H1 (cell line): ENCODE results near the gene MGAT5. TPM values are rescaled to one million over a fixed set of nuclear protein-coding genes. Genes with fewer than 3 reads are reported as not detected.

Experiments
- CTCF ChIA-PET: fragments of 300-600 bp; sonication (Branson Sonifier 250); formaldehyde crosslinking; loops from one replicate; lab custom pipeline; 2021; ENCODE audit not compliant: partially characterized antibody; lab: Charles Lee
- POLR2A ChIA-PET: fragments of 300-600 bp; sonication (Branson Sonifier 250); formaldehyde crosslinking; loops from one replicate; lab custom pipeline; 2021; ENCODE audit warnings: inconsistent platforms; ENCODE audit not compliant: partially characterized antibody; lab: Charles Lee
- DNase-seq, 2 experiments: peaks; one replicate each; pipeline versions ENCODE4 v3.0.0 to v3.0.0-alpha.2; 2010 to 2022; ENCODE audit warnings: low spot score in 2 of 2, low read depth in 1 of 2, mixed read lengths in 1 of 2
- FAIRE-seq: peaks from 2 replicates; lab custom pipeline; 2011; peaks lifted over from hg19 to GRCh38; lab: Jason Lieb, UNC
- H2AFZ ChIP-seq: 2 replicates; pipeline ENCODE4 v1.8.1; 2012; ENCODE audit warnings: low read length, inconsistent platforms
- H2AK5ac ChIP-seq: 2 replicates; pipeline ENCODE4 v1.6.1; 2013; ENCODE audit warnings: low read depth, low read length
- H2BK120ac ChIP-seq: replicated peaks from 2 replicates; pipeline ENCODE3; 2013; ENCODE audit warnings: low read depth, low read length, inconsistent platforms
- H2BK12ac ChIP-seq: 2 replicates; pipeline ENCODE4 v1.6.1; 2013; ENCODE audit warnings: low read depth, low read length
- H2BK15ac ChIP-seq: 2 replicates; pipeline ENCODE4 v1.6.1; 2013; ENCODE audit warnings: low read length
- H2BK20ac ChIP-seq: 2 replicates; pipeline ENCODE4 v1.6.1; 2013; ENCODE audit warnings: low read length
- H2BK5ac ChIP-seq: 2 replicates; pipeline ENCODE4 v1.6.1; 2013; ENCODE audit warnings: low read depth, low read length
- H3K14ac ChIP-seq: 2 replicates; pipeline ENCODE4 v1.6.1; 2013; ENCODE audit warnings: inconsistent platforms; ENCODE audit not compliant: insufficient read length
- H3K18ac ChIP-seq: 2 replicates; pipeline ENCODE4 v1.6.1; 2013; ENCODE audit warnings: low read length; ENCODE audit errors: extremely low read depth
- H3K23ac ChIP-seq: 2 replicates; pipeline ENCODE4 v1.6.1; 2013; ENCODE audit warnings: inconsistent platforms; ENCODE audit not compliant: insufficient read length
- H3K23me2 ChIP-seq: 2 replicates; pipeline ENCODE4 v1.6.1; 2013; ENCODE audit warnings: low read depth, low read length
- H3K27ac ChIP-seq: 2 replicates; pipeline ENCODE4 v1.6.1; 2011; ENCODE audit warnings: low read depth, low read length, inconsistent platforms
- H3K27me3 ChIP-seq, 4 experiments: replicated peaks in 1 of 4; 1 replicate in 1 of 4; 2 replicates in 3 of 4; pipeline versions ENCODE4 v1.6.1 to v1.8.1; 2011 to 2013; ENCODE audit warnings: low read length in 3 of 4, mild to moderate bottlenecking in 3 of 4, inconsistent platforms in 2 of 4, mixed read lengths in 2 of 4, moderate library complexity in 1 of 4; ENCODE audit not compliant: control insufficient read depth in 3 of 4, insufficient read depth in 3 of 4; ENCODE audit errors: extremely low read depth in 1 of 4
- H3K36me3 ChIP-seq, 4 experiments: 2 replicates each; pipeline versions ENCODE4 v1.6.1 to v1.8.1; 2011 to 2013; ENCODE audit warnings: mild to moderate bottlenecking in 4 of 4, low read length in 3 of 4, moderate library complexity in 2 of 4, control low read depth in 1 of 4, inconsistent platforms in 1 of 4; ENCODE audit not compliant: insufficient read depth in 4 of 4, control insufficient read depth in 2 of 4
- H3K4ac ChIP-seq: replicated peaks from 2 replicates; pipeline ENCODE3; 2013; ENCODE audit warnings: low read length, low read depth, mixed read lengths, inconsistent platforms; ENCODE audit not compliant: insufficient read length
- H3K4me1 ChIP-seq, 4 experiments: replicated peaks in 1 of 4; 1 replicate in 1 of 4; 2 replicates in 3 of 4; pipeline versions ENCODE4 v1.6.1 to v1.8.1; 2011 to 2013; ENCODE audit warnings: low read length in 3 of 4, inconsistent platforms in 2 of 4, mixed read lengths in 1 of 4; ENCODE audit not compliant: insufficient read depth in 4 of 4, control insufficient read depth in 3 of 4
- H3K4me2 ChIP-seq, 2 experiments: 2 replicates each; pipeline versions ENCODE4 v1.6.1 to v1.8.1; 2011 to 2013; ENCODE audit warnings: low read depth in 2 of 2, low read length in 2 of 2, control low read depth in 1 of 2, inconsistent platforms in 1 of 2, mild to moderate bottlenecking in 1 of 2; ENCODE audit not compliant: insufficient read depth in 1 of 2
- H3K4me3 ChIP-seq, 4 experiments: fragments of 200-600, 300-600 bp in 1 of 4; sonication (generic), shearing (Covaris generic), sonication (Bioruptor Twin) in 1 of 4; 2 replicates each; pipeline versions ENCODE4 v1.5.1 to v1.8.1; 2011 to 2016; ENCODE audit warnings: low read length in 4 of 4, low read depth in 3 of 4, control low read depth in 2 of 4, inconsistent platforms in 2 of 4, mild to moderate bottlenecking in 2 of 4, mixed read lengths in 1 of 4, moderate library complexity in 1 of 4; ENCODE audit not compliant: insufficient read depth in 2 of 4; ENCODE audit errors: extremely low read depth in 1 of 4
- H3K56ac ChIP-seq: replicated peaks from 2 replicates; pipeline ENCODE3; 2013; ENCODE audit warnings: low read depth, mild to moderate bottlenecking, mixed read lengths, low read length, inconsistent platforms; ENCODE audit not compliant: insufficient read length
- H3K79me1 ChIP-seq: 2 replicates; pipeline ENCODE4 v1.6.1; 2013; ENCODE audit warnings: low read depth, low read length, control low read depth
- H3K79me2 ChIP-seq, 2 experiments: 2 replicates each; pipeline versions ENCODE4 v1.6.1 to v1.8.1; 2012 to 2013; ENCODE audit warnings: low read length in 2 of 2, mild to moderate bottlenecking in 2 of 2, inconsistent platforms in 1 of 2; ENCODE audit not compliant: insufficient read depth in 2 of 2, control insufficient read depth in 1 of 2
- H3K9ac ChIP-seq, 4 experiments: replicated peaks in 1 of 4; 1 replicate in 1 of 4; 2 replicates in 3 of 4; pipeline versions ENCODE4 v1.6.1 to v1.8.1; 2011 to 2013; ENCODE audit warnings: low read depth in 3 of 4, low read length in 3 of 4, control low read depth in 2 of 4, mild to moderate bottlenecking in 2 of 4, moderate library complexity in 2 of 4, inconsistent platforms in 1 of 4; ENCODE audit errors: extremely low read depth in 1 of 4
- H3K9me3 ChIP-seq, 2 experiments: 2 replicates each; pipeline versions ENCODE4 v1.6.1 to v1.8.1; 2012 to 2013; ENCODE audit warnings: mild to moderate bottlenecking in 2 of 2, moderate library complexity in 2 of 2, control low read depth in 1 of 2, inconsistent platforms in 1 of 2, low read depth in 1 of 2, low read length in 1 of 2, mixed read lengths in 1 of 2; ENCODE audit not compliant: insufficient read depth in 2 of 2
- H4K20me1 ChIP-seq, 2 experiments: replicated peaks in 1 of 2; 2 replicates each; pipeline versions ENCODE3 to v1.8.1; 2011 to 2013; ENCODE audit warnings: inconsistent platforms in 2 of 2, low read length in 2 of 2, mild to moderate bottlenecking in 1 of 2; ENCODE audit not compliant: insufficient read depth in 2 of 2, control insufficient read depth in 1 of 2
- H4K5ac ChIP-seq: 2 replicates; pipeline ENCODE4 v1.6.1; 2013; ENCODE audit warnings: low read length, low read depth, mixed read lengths, inconsistent platforms; ENCODE audit not compliant: insufficient read length
- H4K8ac ChIP-seq: 2 replicates; pipeline ENCODE4 v1.8.0; 2013; ENCODE audit warnings: mild to moderate bottlenecking, moderate library complexity, low read length, inconsistent platforms; ENCODE audit not compliant: insufficient read depth; ENCODE audit errors: extremely low read depth
- H4K91ac ChIP-seq: replicated peaks from 2 replicates; pipeline ENCODE3; 2013; ENCODE audit warnings: low read length, mixed read lengths, inconsistent platforms; ENCODE audit not compliant: insufficient read length
- BACH1 ChIP-seq: IDR thresholded peaks from 2 replicates; pipeline ENCODE4 v1.6.1; 2012; ENCODE audit warnings: low read length, improper control_type of control experiment
- BCL11A ChIP-seq, 2 experiments: IDR thresholded peaks; one replicate each; pipeline ENCODE4 v1.6.1; 2011; ENCODE audit warnings: low read depth in 2 of 2, low read length in 2 of 2, mild to moderate bottlenecking in 2 of 2
- BRCA1 ChIP-seq: IDR thresholded peaks from 2 replicates; pipeline ENCODE4 v1.6.1; 2012; ENCODE audit warnings: low read depth, low read length, improper control_type of control experiment
- CEBPB ChIP-seq: IDR thresholded peaks from 2 replicates; pipeline ENCODE4 v1.6.1; 2012; ENCODE audit warnings: low read depth, low read length
- CHD1 ChIP-seq: IDR thresholded peaks from 2 replicates; pipeline ENCODE4 v1.6.1; 2012; ENCODE audit warnings: low read depth, low read length, improper control_type of control experiment
- CREB1 ChIP-seq: IDR thresholded peaks from 2 replicates; pipeline ENCODE4 v1.6.1; 2012; ENCODE audit warnings: inconsistent platforms
- EZH2 ChIP-seq: fragments of 200-600 bp; sonication (generic); IDR thresholded peaks from 2 replicates; pipeline ENCODE4 v1.7.1; 2012; ENCODE audit warnings: low read depth, mild to moderate bottlenecking, moderate library complexity, low read length, inconsistent platforms; ENCODE audit not compliant: severe bottlenecking
- JUN ChIP-seq: IDR thresholded peaks from 2 replicates; pipeline ENCODE4 v1.6.1; 2011; ENCODE audit warnings: low read depth, mild to moderate bottlenecking, improper control_type of control experiment, low read length
- JUND ChIP-seq: IDR thresholded peaks from 2 replicates; pipeline ENCODE4 v1.6.1; 2011; ENCODE audit warnings: mild to moderate bottlenecking, improper control_type of control experiment, low read length
- KDM1A ChIP-seq: fragments of 200-600, 300-600 bp; sonication (generic); IDR thresholded peaks from 2 replicates; pipeline ENCODE4 v1.7.1; 2016; ENCODE audit warnings: mild to moderate bottlenecking, low read length, borderline replicate concordance
- PHF8 ChIP-seq: fragments of 200-600 bp; sonication (generic); conservative IDR thresholded peaks from 2 replicates; pipeline ENCODE4 v1.7.1; 2012; ENCODE audit warnings: low read depth, mild to moderate bottlenecking, inconsistent platforms, low read length, moderate library complexity
- RFX5 ChIP-seq: IDR thresholded peaks from 2 replicates; pipeline ENCODE4 v1.6.1; 2011; ENCODE audit warnings: low read depth, low read length, improper control_type of control experiment, borderline replicate concordance
- SIN3A ChIP-seq, 2 experiments: IDR thresholded peaks in 1 of 2; conservative IDR thresholded peaks in 1 of 2; 2 replicates each; pipeline ENCODE4 v1.6.1; 2011 to 2012; ENCODE audit warnings: low read length in 2 of 2, improper control_type of control experiment in 1 of 2, low read depth in 1 of 2, mild to moderate bottlenecking in 1 of 2
- SP4 ChIP-seq: IDR thresholded peaks from 2 replicates; pipeline ENCODE4 v1.6.1; 2012; ENCODE audit warnings: low read length, inconsistent platforms
- WGBS, 2 experiments: shearing (Covaris generic) in 1 of 2; methylation state at CpG; one replicate each; pipeline versions ENCODE4 v1.1.6 to v1.1.7; 2013 to 2015; ENCODE audit warnings: low lambda C conversion rate in 2 of 2, mixed read lengths in 2 of 2, inconsistent platforms in 1 of 2, low coverage in 1 of 2, missing lambda C conversion rate in 1 of 2; ENCODE audit not compliant: insufficient replicate concordance in 2 of 2, insufficient coverage in 1 of 2, insufficient read length in 1 of 2; ENCODE audit errors: extremely low coverage in 1 of 2, missing lambda C conversion rate in 1 of 2; 5-methylcytosine and 5-hydroxymethylcytosine counted together
- polyA plus RNA-seq, 7 experiments: library from polyadenylated mRNA; depleted of rRNA in 3 of 7; stranded (reverse) in 5 of 7; unstranded in 2 of 7; fragments of >200 nt in 5 of 7; fragments of 200-250 nt in 2 of 7; gene quantifications; 1 replicate in 5 of 7; 2 replicates in 1 of 7; 4 replicates in 1 of 7; pipeline versions ENCODE4 v1.2.1 to v1.2.3, GENCODE V29; 2011 to 2013; ENCODE audit warnings: missing spikeins in 2 of 7, mixed read lengths in 2 of 7
- total RNA-seq: library from RNA; stranded (reverse); fragmentation: NEBNext Ultra II Directional; extraction: Animal tissue kit (Norgen Biotek cat#: 25700); gene quantifications from 2 replicates; pipeline ENCODE4 v1.2.1, GENCODE V29; 2021
- TF ChIP-seq, protein P1 (sequence below): IDR thresholded peaks from 2 replicates; pipeline ENCODE4 v1.6.1; 2011; ENCODE audit warnings: low read length, improper control_type of control experiment

Gene MGAT5
- total and polyA plus RNA-seq, 2 of the 8 experiments (the other 6 are each of a cell fraction or from before 2014, with no cell fraction given): 11.2 to 49.2 TPM

DNA sequence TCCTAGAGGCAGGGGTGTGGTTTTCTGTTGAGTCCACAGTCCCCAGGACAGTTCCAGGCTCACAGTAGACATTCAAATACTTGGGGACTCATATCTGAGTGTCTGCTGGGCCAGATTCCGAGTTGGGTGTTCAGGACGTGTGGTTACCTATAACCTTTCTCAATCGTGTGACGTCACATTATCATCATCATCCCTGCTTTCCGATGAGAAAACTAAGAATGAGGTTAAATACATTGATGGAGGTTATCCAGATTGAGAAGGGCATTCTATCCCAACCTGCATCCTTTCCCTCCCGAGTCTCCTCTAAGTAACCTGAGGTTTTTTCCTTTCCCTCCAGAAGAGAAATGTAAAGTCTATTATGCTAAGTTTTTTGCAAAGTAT is 204.6 kb downstream of the MGAT5 start:
- Histone ChIP-seq H4K5ac (no peak overlapping the region), H2BK120ac (no peak overlapping the region), H3K27me3 (no peaks in the 10 kb centered on the region), H4K20me1 (no peaks in the 10 kb centered on the region), H3K56ac (no peak overlapping the region), H2BK15ac (no peak overlapping the region), H3K4me2 (no peak overlapping the region), H3K23me2 (no peaks in the 10 kb centered on the region), H3K18ac (no peak overlapping the region), H3K4me1 (peaks cover 0 to 4% (median 0%) of the 10 kb centered on the region in 4 experiments; a peak in 3 of 7 replicates), H3K27ac (no peak overlapping the region), H3K9ac (no peak overlapping the region), H2BK12ac (no peak overlapping the region), H3K79me2 (no peaks in the 10 kb centered on the region), H2BK5ac (no peak overlapping the region), H3K23ac (no peak overlapping the region), H4K8ac (no peak overlapping the region), H3K4ac (no peak overlapping the region), H2AK5ac (no peak overlapping the region), H2BK20ac (no peak overlapping the region), H3K4me3 (no peak overlapping the region), H3K14ac (no peak overlapping the region), H3K36me3 (no peaks in the 10 kb centered on the region), H4K91ac (no peak overlapping the region), H3K79me1 (no peaks in the 10 kb centered on the region), H2AFZ (no peak overlapping the region), H3K9me3 (no peaks in the 10 kb centered on the region)
- DNase-seq: no peak
- POLR2A ChIA-PET: no interaction called here
- FAIRE-seq: no peak
- CTCF ChIA-PET: interaction anchor here (0.8 to 0.9 kb wide), 2 partner anchors 253 to 440 kb away, joined by 3 read pairs; no protein-coding TSS in a partner anchor
- WGBS, 2 experiments: 92% methylated on average over 6 of the region's 6 CpGs; no CpG with 5 or more reads in 1 of the 2 experiments
- TF ChIP-seq CHD1 (no peak), EZH2 (no peak), SIN3A (conservative IDR thresholded peaks at IDR 0.05 in 1 of 2, IDR thresholded peaks at IDR 0.05 in 1 of 2; ENCODE audit: low read depth in 1 of 2, low read length in 2 of 2) (no peak), JUN (no peak), BACH1 (no peak), RFX5 (no peak), KDM1A (no peak), BRCA1 (no peak), CEBPB (no peak), SP4 (no peak), CREB1 (no peak), JUND (no peak), BCL11A (IDR thresholded peaks at IDR 0.05; ENCODE audit: low read depth in 2 of 2, low read length in 2 of 2) (no peak), PHF8 (no peak)
- TF ChIP-seq, protein P1, sequence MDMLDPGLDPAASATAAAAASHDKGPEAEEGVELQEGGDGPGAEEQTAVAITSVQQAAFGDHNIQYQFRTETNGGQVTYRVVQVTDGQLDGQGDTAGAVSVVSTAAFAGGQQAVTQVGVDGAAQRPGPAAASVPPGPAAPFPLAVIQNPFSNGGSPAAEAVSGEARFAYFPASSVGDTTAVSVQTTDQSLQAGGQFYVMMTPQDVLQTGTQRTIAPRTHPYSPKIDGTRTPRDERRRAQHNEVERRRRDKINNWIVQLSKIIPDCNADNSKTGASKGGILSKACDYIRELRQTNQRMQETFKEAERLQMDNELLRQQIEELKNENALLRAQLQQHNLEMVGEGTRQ: no peak
